ENCODE data around the gene ABCB10. TPM values are rescaled to one million over a fixed set of nuclear protein-coding genes. Genes with fewer than 3 reads are reported as not detected.

Gene ABCB10
- 14.3 and 22.7 TPM in 2 replicates for total RNA-seq

DNA sequence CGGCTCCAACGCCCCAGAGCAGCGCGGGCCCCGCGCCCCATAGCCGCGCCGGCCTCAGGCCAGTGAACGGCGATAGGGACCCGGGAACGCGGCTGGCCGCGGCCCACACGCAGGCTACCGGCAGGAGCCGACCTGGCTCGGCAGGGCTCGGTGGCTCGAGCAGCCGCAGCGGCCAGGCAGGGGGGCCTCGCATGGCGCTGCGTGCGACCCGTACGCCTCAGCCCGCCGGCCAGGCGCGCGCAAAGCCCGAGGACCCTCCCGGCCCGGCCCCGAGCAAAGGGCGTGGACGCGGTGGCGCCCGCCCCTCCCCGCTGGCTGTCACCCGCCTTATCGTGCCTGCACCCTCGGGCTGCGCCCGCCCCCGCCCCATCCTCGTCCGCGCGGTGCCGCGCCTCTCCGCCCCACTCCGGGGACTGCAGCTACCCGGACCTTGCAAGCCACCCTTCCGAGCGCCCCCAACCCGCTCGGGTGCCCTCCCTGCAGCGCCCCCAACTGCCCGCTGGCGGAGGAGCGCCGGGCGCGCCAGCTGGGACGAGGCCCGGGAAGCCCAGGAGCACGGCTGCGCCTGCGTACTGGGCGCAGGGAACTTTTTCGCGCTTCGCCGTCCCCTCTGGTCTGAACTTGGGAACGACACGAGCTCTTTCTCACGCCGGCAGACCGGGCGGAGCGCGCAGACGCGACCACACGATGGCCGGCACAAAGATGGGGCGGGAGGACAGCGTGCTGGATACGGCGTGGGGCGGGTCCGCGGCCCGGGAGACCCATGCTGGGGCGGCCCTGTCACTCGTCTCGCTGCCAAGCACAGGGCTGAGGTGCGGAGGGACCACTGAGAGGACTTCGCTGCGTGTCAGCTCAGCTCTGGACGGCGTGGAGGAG lies at the start of gene ABCB10:
ABCB10 (minus strand) TSS at position 248 of the 876 bp plus-strand sequence; CDS start at position 193, 55 bp downstream.

DNA sequence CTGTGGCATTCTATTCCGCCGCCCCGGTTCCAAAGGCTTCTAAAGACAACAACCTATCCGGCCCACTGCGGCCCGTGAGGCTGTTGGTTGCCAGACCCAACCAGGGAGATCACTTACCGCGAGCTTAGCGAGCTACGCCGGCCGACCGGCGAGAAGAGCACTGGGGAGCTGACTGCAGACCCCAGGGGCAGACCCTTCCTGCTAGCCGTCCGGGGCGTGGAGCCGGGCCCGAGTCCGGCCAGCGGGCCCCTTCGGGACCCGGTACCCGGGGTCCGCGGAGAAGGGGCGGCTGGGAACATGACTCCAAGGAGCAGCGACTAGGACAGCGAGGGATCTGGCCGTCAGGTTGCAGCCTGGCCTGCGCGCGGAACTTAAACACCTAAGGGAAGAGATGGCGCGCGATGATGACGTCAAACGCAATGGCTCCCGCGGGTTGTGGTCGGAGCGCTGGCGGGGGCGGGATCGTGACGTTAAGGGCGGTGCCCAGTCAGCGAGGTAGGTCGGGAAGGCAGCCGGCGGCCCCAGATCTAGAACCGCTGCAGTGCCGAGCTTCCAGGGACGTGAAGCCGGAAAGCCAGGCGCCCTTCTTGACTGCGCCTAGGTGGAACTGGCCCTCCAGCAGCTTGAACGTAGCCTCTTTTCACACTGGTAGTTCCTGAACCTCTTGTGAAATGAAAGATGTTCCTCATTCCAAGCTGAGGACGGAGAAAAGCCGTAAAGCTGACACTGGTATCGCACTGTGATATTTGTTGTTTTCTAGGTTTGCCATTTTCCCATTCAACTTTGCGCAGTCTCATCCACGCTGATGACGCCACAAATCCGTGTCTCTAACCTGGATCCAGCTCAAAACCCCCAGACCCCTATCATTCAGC lies 50.3 kb downstream of the ABCB10 start, which contains the start of gene NUP133:
NUP133 (minus strand) TSS at position 391 of the 872 bp plus-strand sequence; CDS start at position 299, 92 bp downstream.

Small RNA genes lying within 50 kb of the gene (small RNA-seq; reads per million reads assigned to genes)
- gene HMGN2P19 (not detected), gene RNA5SP78 (not detected), gene RNU4-21P (not detected)

Other genes starting within 250 kb of the ABCB10 start
- gene CCSAP, start 215.7 kb downstream of the ABCB10 start, total RNA-seq = 4.0 and 6.5 TPM in 2 replicates
- under 0.01 TPM in 1 of 2 replicates, not detected in the other for gene ACTA1, start 124.6 kb downstream of the ABCB10 start, total RNA-seq
- 28.3 and 37.5 TPM in 2 replicates for gene NUP133, start 50.4 kb downstream of the ABCB10 start, total RNA-seq
- gene TAF5L, start 67.4 kb upstream of the ABCB10 start, total RNA-seq = 13.2 and 22.3 TPM in 2 replicates
- 9.9 and 24.4 TPM in 2 replicates for gene URB2, start 67.5 kb upstream of the ABCB10 start, total RNA-seq

Data from subcutaneous preadipocyte (primary cell).